SH-SY5Y (cell line): ENCODE results near the gene PSD2.

Source experiments
- GATA2 ChIP-seq: IDR thresholded peaks from 2 replicates; pipeline ENCODE4 v1.6.1; 2011; ENCODE audit warnings: mild to moderate bottlenecking, low read depth, low read length
- GATA3 ChIP-seq: IDR thresholded peaks from 2 replicates; pipeline ENCODE4 v1.6.1; 2011; ENCODE audit warnings: low read depth, mild to moderate bottlenecking, low read length, moderate library complexity

GRCh38 chr5:139847091-139847490, 51.5 kb downstream of the PSD2 start:
- TF ChIP-seq GATA3 (no peak), GATA2 (no peak)
